Measurements from ENCODE around the gene APBA2.

Gene APBA2

DNA sequence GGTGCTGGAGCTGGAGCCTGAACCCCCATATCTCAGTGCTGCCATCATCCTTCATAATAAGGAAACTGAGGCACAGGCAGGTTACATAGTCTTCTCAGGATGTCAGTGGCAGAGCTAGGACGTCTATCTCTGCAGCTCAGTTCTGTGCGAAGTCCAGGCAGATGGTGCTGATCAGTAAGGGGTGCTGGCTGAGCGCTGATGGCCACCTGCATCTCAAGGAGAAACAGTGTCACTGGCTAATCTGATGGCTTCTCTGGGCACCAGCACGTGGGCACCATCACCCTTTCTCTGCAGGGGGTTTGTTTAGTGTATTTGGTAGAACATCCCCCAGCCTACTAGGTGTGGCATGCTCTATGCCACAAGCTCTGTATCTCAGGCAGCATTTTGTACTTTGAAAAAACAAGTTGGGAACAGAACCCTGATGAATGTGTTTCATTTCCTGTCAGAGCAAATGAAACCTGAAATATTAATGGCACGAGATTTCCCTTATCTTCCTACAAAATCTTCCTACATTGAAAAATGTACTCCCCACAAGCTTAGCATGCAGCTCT is 35.1 kb downstream of the APBA2 start:
- no peak for DNase-seq
- no peak for TF ChIP-seq CTCF (IDR thresholded peaks at IDR 0.05)
- peaks cover 30% of the 10 kb centered on the region for H3K4me1 Mint-ChIP-seq
- no peaks in the 10 kb centered on the region for H3K9me3 Mint-ChIP-seq
- H3K36me3 Mint-ChIP-seq (ENCODE audit: low read depth), result peaks cover 36% of the 10 kb centered on the region
- H3K27ac Mint-ChIP-seq, result no peak overlapping the region
- no peaks in the 10 kb centered on the region for H3K27me3 Mint-ChIP-seq (ENCODE audit: low read depth, poor library complexity)
- no peak overlapping the region for H3K4me3 Mint-ChIP-seq

GRCh38 chr15:28921336-28921735 is 35.6 kb downstream of the APBA2 start:
- no peaks in the 10 kb centered on the region for H3K9me3 Mint-ChIP-seq
- no peak overlapping the region for H3K27ac Mint-ChIP-seq
- TF ChIP-seq CTCF (IDR thresholded peaks at IDR 0.05), result no peak
- peaks cover 30% of the 10 kb centered on the region for H3K4me1 Mint-ChIP-seq
- H3K27me3 Mint-ChIP-seq (ENCODE audit: low read depth, poor library complexity), result no peaks in the 10 kb centered on the region
- no peak for DNase-seq
- H3K4me3 Mint-ChIP-seq, result no peak overlapping the region
- H3K36me3 Mint-ChIP-seq (ENCODE audit: low read depth), result peaks cover 40% of the 10 kb centered on the region

- peak; percentile 25 for TF ChIP-seq CTCF (IDR thresholded peaks at IDR 0.05)
- peaks cover 43% of the 10 kb centered on the region for H3K36me3 Mint-ChIP-seq (ENCODE audit: low read depth)
- no peak for DNase-seq
- no peak overlapping the region for H3K27ac Mint-ChIP-seq
- H3K4me3 Mint-ChIP-seq, result no peak overlapping the region
- H3K27me3 Mint-ChIP-seq (ENCODE audit: low read depth, poor library complexity), result no peaks in the 10 kb centered on the region
- H3K9me3 Mint-ChIP-seq, result no peaks in the 10 kb centered on the region
- peaks cover 30% of the 10 kb centered on the region for H3K4me1 Mint-ChIP-seq
Observed at GRCh38 chr15:28921919-28922706, 36.3 kb downstream of the APBA2 start.

GRCh38 chr15:28922707-28923012 is 36.9 kb downstream of the APBA2 start:
- Mint-ChIP-seq H3K36me3 (ENCODE audit: low read depth) (peaks cover 48% of the 10 kb centered on the region), H3K4me1 (peaks cover 27% of the 10 kb centered on the region), H3K4me3 (no peak overlapping the region), H3K27me3 (ENCODE audit: low read depth, poor library complexity) (no peaks in the 10 kb centered on the region), H3K27ac (no peak overlapping the region), H3K9me3 (no peaks in the 10 kb centered on the region)
- no peak for TF ChIP-seq CTCF (IDR thresholded peaks at IDR 0.05)
- no peak for DNase-seq

GRCh38 chr15:28923726-28924280 is 38.0 kb downstream of the APBA2 start:
- Mint-ChIP-seq H3K4me1 (peaks cover 30% of the 10 kb centered on the region), H3K4me3 (no peak overlapping the region), H3K27me3 (ENCODE audit: low read depth, poor library complexity) (no peaks in the 10 kb centered on the region), H3K36me3 (ENCODE audit: low read depth) (peaks cover 58% of the 10 kb centered on the region), H3K27ac (peak overlapping the region; percentile 54), H3K9me3 (peaks cover 3% of the 10 kb centered on the region)
- no peak for TF ChIP-seq CTCF (IDR thresholded peaks at IDR 0.05)
- no peak for DNase-seq

GRCh38 chr15:28927043-28927442 is 41.3 kb downstream of the APBA2 start:
- H3K36me3 Mint-ChIP-seq (ENCODE audit: low read depth), result peaks cover 78% of the 10 kb centered on the region
- no peak for TF ChIP-seq CTCF (IDR thresholded peaks at IDR 0.05)
- peaks cover 33% of the 10 kb centered on the region for H3K4me1 Mint-ChIP-seq
- no peak overlapping the region for H3K4me3 Mint-ChIP-seq
- no peaks in the 10 kb centered on the region for H3K27me3 Mint-ChIP-seq (ENCODE audit: low read depth, poor library complexity)
- no peak for DNase-seq
- no peak overlapping the region for H3K27ac Mint-ChIP-seq
- peaks cover 6% of the 10 kb centered on the region for H3K9me3 Mint-ChIP-seq
